A673 (cell line): ENCODE results near the gene PDE8A. TPM values are rescaled to one million over a fixed set of nuclear protein-coding genes. Genes with fewer than 3 reads are reported as not detected.

ENCODE experiments used
- BruUV-seq: library from RNA; stranded (reverse); fragments of 400-500 nt; replicated peaks from 2 replicates; lab custom pipeline; 2021; lab: Mats Ljungman, UMichigan
- CTCF ChIA-PET: fragments of 300-600 bp; sonication (Branson Sonifier 250); formaldehyde crosslinking; loops from one replicate; lab custom pipeline; 2022; ENCODE audit warnings: antibody characterized with exemption; lab: Charles Lee
- POLR2A ChIA-PET: fragments of 300-600 bp; sonication (Branson Sonifier 250); formaldehyde crosslinking; loops from one replicate; lab custom pipeline; 2022; ENCODE audit warnings: antibody characterized with exemption; ENCODE audit not compliant: low non-redundant PET; lab: Charles Lee
- DNase-seq: peaks from one replicate; pipeline ENCODE4 v3.0.0-alpha.2; 2015; ENCODE audit warnings: low spot score
- H3K27ac ChIP-seq: fragments of 200-600 bp; sonication (generic); 2 replicates; pipeline ENCODE4 v1.5.1; 2016; ENCODE audit warnings: mixed run types, low read depth, mild to moderate bottlenecking, mixed read lengths, antibody characterized with exemption, low read length; ENCODE audit not compliant: poor library complexity, severe bottlenecking
- H3K27me3 ChIP-seq: fragments of 200-600 bp; sonication (generic); replicated peaks from 2 replicates; pipeline ENCODE4 v1.6.1; 2017; ENCODE audit warnings: mixed run types, low read depth, mild to moderate bottlenecking, mixed read lengths, antibody characterized with exemption, low read length; ENCODE audit not compliant: insufficient read depth, poor library complexity
- H3K36me3 ChIP-seq: fragments of 200-600 bp; sonication (generic); 2 replicates; pipeline ENCODE4 v1.6.1; 2016; ENCODE audit warnings: mixed run types, mild to moderate bottlenecking, mixed read lengths, antibody characterized with exemption, low read length; ENCODE audit not compliant: insufficient read depth, poor library complexity, severe bottlenecking
- H3K4me1 ChIP-seq: fragments of 200-600 bp; sonication (generic); 2 replicates; pipeline ENCODE4 v1.6.1; 2017; ENCODE audit warnings: mixed run types, mild to moderate bottlenecking, mixed read lengths, antibody characterized with exemption, low read length; ENCODE audit not compliant: insufficient read depth, poor library complexity, severe bottlenecking
- H3K4me3 ChIP-seq: fragments of 200-600 bp; sonication (generic); 2 replicates; pipeline ENCODE4 v1.5.1; 2016; ENCODE audit warnings: low read depth, mixed run types, mild to moderate bottlenecking, mixed read lengths, low read length; ENCODE audit not compliant: poor library complexity, severe bottlenecking
- H3K9me3 ChIP-seq: fragments of 200-600 bp; sonication (generic); 2 replicates; pipeline ENCODE4 v1.6.1; 2016; ENCODE audit warnings: mixed run types, low read depth, mild to moderate bottlenecking, mixed read lengths, antibody characterized with exemption, low read length; ENCODE audit not compliant: poor library complexity, severe bottlenecking
- CTCF ChIP-seq: fragments of 300-800, 200-600 bp; sonication (generic); conservative IDR thresholded peaks from 2 replicates; pipeline ENCODE4 v1.5.1; 2017; ENCODE audit warnings: low read depth, mild to moderate bottlenecking, antibody characterized with exemption, low read length, moderate library complexity, mixed read lengths
- EZH2 ChIP-seq: fragments of 200-600 bp; sonication (generic); IDR thresholded peaks from 2 replicates; pipeline ENCODE4 v1.6.1; 2017; ENCODE audit warnings: borderline replicate concordance, low read depth, mild to moderate bottlenecking, mixed read lengths, antibody characterized with exemption, low read length; ENCODE audit not compliant: poor library complexity, severe bottlenecking
- intact Hi-C: fragments of 100-400 bp; cut with micrococcal nuclease; formaldehyde crosslinking; loops from one replicate; pipeline ENCODE4 v1.10.0; 2022; ENCODE audit not compliant: unreplicated experiment
- total RNA-seq: library from RNA; stranded (reverse); gene quantifications from 2 replicates; pipeline ENCODE4 v1.2.3, GENCODE V29; 2021

The PDE8A gene
- total RNA-seq, 1 experiment from 2014 or later: 80.7 TPM

GRCh38 chr15:85044894-85045293, 63.2 kb downstream of the PDE8A start:
- CTCF ChIA-PET: interaction anchor here (1.3 to 3.1 kb wide), 2 partner anchors 90 to 117 kb away, joined by 4 to 21 read pairs; no protein-coding TSS in a partner anchor
- no peaks in the 10 kb centered on the region for H3K27me3 ChIP-seq
- BruUV-seq: no TSS peak
- no peak for DNase-seq
- H3K27ac ChIP-seq: no peak overlapping the region
- H3K36me3 ChIP-seq: no peaks in the 10 kb centered on the region
- TF ChIP-seq EZH2 (no peak), CTCF (no peak)
- intact Hi-C loops: loop anchor here (1.0 to 10.0 kb wide), 4 partner anchors 58 to 458 kb away; no protein-coding TSS in a partner anchor
- no peaks in the 10 kb centered on the region for H3K9me3 ChIP-seq
- H3K4me1 ChIP-seq: peaks cover 43% of the 10 kb centered on the region
- H3K4me3 ChIP-seq: no peak overlapping the region
- POLR2A ChIA-PET: interaction anchor here (0.6 kb wide), 1 partner anchor 64 kb away, joined by 3 read pairs; no protein-coding TSS in a partner anchor

- TF ChIP-seq CTCF (no peak), EZH2 (no peak)
- no peak overlapping the region for H3K4me3 ChIP-seq
- H3K27me3 ChIP-seq: no peaks in the 10 kb centered on the region
- DNase-seq: no peak
- CTCF ChIA-PET: interaction anchor here (0.7 to 3.1 kb wide), 2 partner anchors 91 to 1340 kb away, joined by 7 to 21 read pairs; no protein-coding TSS in a partner anchor
- H3K4me1 ChIP-seq: peaks cover 43% of the 10 kb centered on the region
- no TSS peak for BruUV-seq
- POLR2A ChIA-PET: interaction anchor here (0.6 kb wide), 1 partner anchor 65 kb away, joined by 3 read pairs; no protein-coding TSS in a partner anchor
- intact Hi-C loops: loop anchor here (10.0 kb wide), 1 partner anchor 201 kb away; no protein-coding TSS in a partner anchor
- peak overlapping the region; percentile 83 for H3K27ac ChIP-seq
- peaks cover 5% of the 10 kb centered on the region for H3K9me3 ChIP-seq
- no peaks in the 10 kb centered on the region for H3K36me3 ChIP-seq
These were observed 64.0 kb downstream of the PDE8A start for GRCh38 chr15:85045615-85046014.

- ChIA-PET CTCF (no interaction called here), POLR2A (no interaction called here)
- Histone ChIP-seq H3K4me1 (peaks cover 42% of the 10 kb centered on the region), H3K36me3 (no peaks in the 10 kb centered on the region), H3K27me3 (no peaks in the 10 kb centered on the region), H3K4me3 (no peak overlapping the region), H3K27ac (peak overlapping the region; percentile 83), H3K9me3 (peaks cover 11% of the 10 kb centered on the region)
- TF ChIP-seq CTCF (no peak), EZH2 (no peak)
- TSS peak; percentile 42 for BruUV-seq
- intact Hi-C loops: loop anchor here (10.0 kb wide), 1 partner anchor 203 kb away; no protein-coding TSS in a partner anchor
- peak; percentile 81 for DNase-seq
These were observed 65.8 kb downstream of the PDE8A start for GRCh38 chr15:85047271-85047948.
